NCI-H510A (cell line): Measurements from ENCODE around the gene L3MBTL4.
"Not testable (repeated sequence)": the region's sequence is repeated elsewhere in the genome, so short reads cannot be mapped to it uniquely, and the experiment has no call there.

Experiments
- DNase-seq: peaks from one replicate; lab custom pipeline; 2025; lab: John Stamatoyannopoulos, UW

L3MBTL4 gene

GRCh38 chr18:6310714-6311113 lies 104.0 kb downstream of the L3MBTL4 start:
- DNase-seq, result no peak

- DNase-seq, result no peak
Observed at GRCh38 chr18:6297875-6298274, 116.8 kb downstream of the L3MBTL4 start.

- DNase-seq, result no peak
Observed at GRCh38 chr18:6294148-6294784, 120.4 kb downstream of the L3MBTL4 start.

- DNase-seq, result no peak
Observed at GRCh38 chr18:6289843-6290242, 124.9 kb downstream of the L3MBTL4 start.

GRCh38 chr18:6286585-6286984 lies 128.1 kb downstream of the L3MBTL4 start:
- DNase-seq, result no peak

GRCh38 chr18:6284761-6285160 lies 129.9 kb downstream of the L3MBTL4 start:
- no peak for DNase-seq

GRCh38 chr18:6284300-6284699 lies 130.4 kb downstream of the L3MBTL4 start:
- no peak for DNase-seq

GRCh38 chr18:6281874-6282273 lies 132.8 kb downstream of the L3MBTL4 start:
- DNase-seq, result no peak

GRCh38 chr18:6280211-6280743 lies 134.4 kb downstream of the L3MBTL4 start:
- DNase-seq, result no peak

- DNase-seq, result no peak
Observed at GRCh38 chr18:6279308-6279707, 135.4 kb downstream of the L3MBTL4 start.

- no peak for DNase-seq
Observed at GRCh38 chr18:6273423-6273822, 141.3 kb downstream of the L3MBTL4 start.

GRCh38 chr18:6272144-6272543 lies 142.6 kb downstream of the L3MBTL4 start:
- DNase-seq, result not testable (repeated sequence)

GRCh38 chr18:6271585-6271984 lies 143.1 kb downstream of the L3MBTL4 start:
- DNase-seq, result no peak

GRCh38 chr18:6270771-6271216 lies 143.9 kb downstream of the L3MBTL4 start:
- no peak for DNase-seq

GRCh38 chr18:6269660-6270332 lies 144.9 kb downstream of the L3MBTL4 start:
- DNase-seq, result no peak

- no peak for DNase-seq
Observed at GRCh38 chr18:6266212-6266611, 148.5 kb downstream of the L3MBTL4 start.

GRCh38 chr18:6261938-6262337 lies 152.8 kb downstream of the L3MBTL4 start:
- no peak for DNase-seq

GRCh38 chr18:6259324-6259723 lies 155.4 kb downstream of the L3MBTL4 start:
- DNase-seq, result not testable (repeated sequence)

- no peak for DNase-seq
Observed at GRCh38 chr18:6257950-6258349, 156.8 kb downstream of the L3MBTL4 start.

GRCh38 chr18:6256521-6256920 lies 158.2 kb downstream of the L3MBTL4 start:
- no peak for DNase-seq

GRCh38 chr18:6255886-6256285 lies 158.8 kb downstream of the L3MBTL4 start:
- no peak for DNase-seq

GRCh38 chr18:6255116-6255705 lies 159.5 kb downstream of the L3MBTL4 start:
- no peak for DNase-seq

GRCh38 chr18:6254456-6254855 lies 160.3 kb downstream of the L3MBTL4 start:
- no peak for DNase-seq
